GM18861 (cell line): ENCODE results near the gene LDB2.

Experiments
- ATAC-seq: cut with Tn5 transposase; IDR thresholded peaks from one replicate; pipeline ENCODE4 v1.9.1; 2021; ENCODE audit not compliant: unreplicated experiment

LDB2 gene

GRCh38 chr4:16692961-16693506 is 205.4 kb downstream of the LDB2 start:
- no peak for ATAC-seq

DNA sequence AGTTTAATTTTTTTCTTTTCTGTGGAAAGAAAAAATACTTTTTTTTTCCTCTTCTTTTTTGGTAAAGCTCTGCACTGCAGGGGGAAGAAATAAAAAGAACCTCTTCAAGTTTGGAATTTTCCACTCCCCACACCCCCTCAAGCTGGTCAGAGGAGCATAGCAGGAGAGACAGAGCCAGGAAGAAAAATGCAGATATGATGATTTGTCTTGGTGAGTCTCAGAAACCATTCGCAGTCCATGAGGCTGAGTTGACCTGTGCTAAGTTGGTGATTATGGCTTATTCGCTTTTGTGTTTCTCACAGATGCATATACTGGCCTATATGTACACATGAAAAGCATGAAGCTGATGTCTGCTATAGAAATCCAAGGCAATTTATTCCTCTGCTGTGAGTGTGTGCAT is 205.9 kb downstream of the LDB2 start:
- no peak for ATAC-seq

- no peak for ATAC-seq
Measured at GRCh38 chr4:16692046-16692445, 206.4 kb downstream of the LDB2 start.

DNA sequence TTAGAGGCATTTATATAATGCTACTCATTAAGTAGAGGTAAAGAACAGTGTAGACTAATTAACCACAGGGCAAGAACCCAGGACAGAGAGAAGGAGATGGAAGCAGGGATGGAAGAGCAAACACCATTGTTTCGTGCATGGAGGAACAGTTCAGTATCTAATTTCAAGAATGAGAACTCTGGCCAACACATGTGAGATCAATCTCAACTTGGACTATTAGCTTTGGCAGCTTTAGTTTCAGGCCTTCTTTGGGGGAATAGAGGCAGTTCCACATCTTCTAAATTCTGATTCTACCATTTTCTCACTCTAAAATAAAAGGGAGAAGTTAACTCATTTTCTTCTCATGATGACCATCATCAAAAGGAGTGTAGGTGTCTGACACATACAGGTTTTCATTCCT is 207.0 kb downstream of the LDB2 start:
- no peak for ATAC-seq

- ATAC-seq, result no peak
Measured at GRCh38 chr4:16687845-16688244, 210.6 kb downstream of the LDB2 start.

- ATAC-seq, result no peak
Measured at GRCh38 chr4:16687011-16687410, 211.4 kb downstream of the LDB2 start.

DNA sequence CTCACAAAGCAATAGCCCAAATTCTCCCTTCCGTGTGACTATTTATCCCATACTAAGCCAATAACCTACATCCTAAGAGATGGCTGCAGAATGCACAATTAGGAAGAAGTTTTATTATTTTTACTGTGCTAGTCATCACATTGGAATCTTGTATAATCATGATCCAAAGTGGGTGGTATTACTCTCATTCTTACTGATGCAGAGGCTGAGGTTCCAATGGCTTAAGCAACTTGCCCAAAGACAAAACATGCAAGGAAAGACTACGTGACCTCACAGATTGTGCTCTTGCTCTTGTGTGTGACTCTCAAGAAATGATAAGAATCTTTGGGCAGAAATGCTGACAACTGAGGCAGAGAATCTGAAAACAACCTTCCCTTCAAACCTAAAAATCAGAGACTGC is 212.2 kb downstream of the LDB2 start:
- no peak for ATAC-seq

DNA sequence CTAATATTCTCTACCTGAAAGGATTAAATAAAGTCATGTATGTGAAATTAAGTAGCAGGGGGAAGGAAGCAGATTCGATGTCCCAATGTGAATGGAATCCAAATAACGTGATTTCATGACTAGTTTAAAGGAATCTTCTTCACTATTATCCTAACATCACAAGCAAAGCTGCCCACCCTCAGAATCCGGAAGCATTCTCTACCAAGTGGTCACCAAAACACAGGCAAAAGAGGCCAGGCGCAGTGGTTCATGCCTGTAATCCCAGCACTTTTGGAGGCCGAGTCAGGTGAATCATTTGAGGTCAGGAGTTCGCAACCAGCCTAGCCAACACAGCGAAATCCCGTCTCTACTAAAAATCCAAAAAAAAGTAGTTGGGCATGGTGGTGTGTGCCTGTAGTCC is 212.9 kb downstream of the LDB2 start:
- ATAC-seq, result no peak

DNA sequence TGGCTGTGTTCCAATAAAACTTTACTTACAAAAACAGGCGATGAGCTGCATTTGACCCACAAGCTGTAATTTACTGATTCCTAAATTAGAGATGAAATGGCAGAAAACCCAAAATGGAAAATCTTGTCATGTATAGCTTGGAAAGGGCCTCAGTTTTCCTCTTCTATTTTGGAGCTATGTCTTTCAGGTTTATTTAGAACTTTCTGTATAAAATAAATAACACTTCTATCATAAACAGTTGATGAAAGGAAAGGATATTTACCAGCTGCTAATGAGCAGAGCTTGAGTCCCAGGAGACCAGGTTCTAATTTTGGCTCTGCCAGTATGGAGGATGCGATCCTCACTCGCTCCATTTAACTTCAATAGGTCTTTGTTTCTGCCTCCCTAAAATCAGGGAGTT is 213.5 kb downstream of the LDB2 start:
- ATAC-seq, result no peak

DNA sequence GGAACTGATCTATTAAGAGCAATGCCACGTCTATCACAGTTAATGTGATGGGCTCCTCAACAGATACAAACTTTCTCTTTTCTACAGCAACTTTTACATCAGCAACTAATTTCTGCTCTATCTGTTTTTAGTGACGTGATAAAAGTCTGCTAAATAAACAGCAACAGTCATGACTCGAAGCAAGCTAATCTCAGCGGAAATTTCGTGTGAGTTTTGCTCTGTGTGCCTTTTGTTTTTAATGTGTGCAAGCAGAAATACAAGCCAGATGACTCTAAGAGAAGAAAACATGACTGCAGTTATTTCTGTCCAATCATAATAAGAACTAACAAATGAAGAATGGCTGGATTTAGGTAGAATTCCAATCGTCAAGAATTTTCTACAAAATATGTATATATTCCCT is 214.3 kb downstream of the LDB2 start:
- no peak for ATAC-seq

GRCh38 chr4:16682975-16683374 is 215.5 kb downstream of the LDB2 start:
- ATAC-seq, result no peak

DNA sequence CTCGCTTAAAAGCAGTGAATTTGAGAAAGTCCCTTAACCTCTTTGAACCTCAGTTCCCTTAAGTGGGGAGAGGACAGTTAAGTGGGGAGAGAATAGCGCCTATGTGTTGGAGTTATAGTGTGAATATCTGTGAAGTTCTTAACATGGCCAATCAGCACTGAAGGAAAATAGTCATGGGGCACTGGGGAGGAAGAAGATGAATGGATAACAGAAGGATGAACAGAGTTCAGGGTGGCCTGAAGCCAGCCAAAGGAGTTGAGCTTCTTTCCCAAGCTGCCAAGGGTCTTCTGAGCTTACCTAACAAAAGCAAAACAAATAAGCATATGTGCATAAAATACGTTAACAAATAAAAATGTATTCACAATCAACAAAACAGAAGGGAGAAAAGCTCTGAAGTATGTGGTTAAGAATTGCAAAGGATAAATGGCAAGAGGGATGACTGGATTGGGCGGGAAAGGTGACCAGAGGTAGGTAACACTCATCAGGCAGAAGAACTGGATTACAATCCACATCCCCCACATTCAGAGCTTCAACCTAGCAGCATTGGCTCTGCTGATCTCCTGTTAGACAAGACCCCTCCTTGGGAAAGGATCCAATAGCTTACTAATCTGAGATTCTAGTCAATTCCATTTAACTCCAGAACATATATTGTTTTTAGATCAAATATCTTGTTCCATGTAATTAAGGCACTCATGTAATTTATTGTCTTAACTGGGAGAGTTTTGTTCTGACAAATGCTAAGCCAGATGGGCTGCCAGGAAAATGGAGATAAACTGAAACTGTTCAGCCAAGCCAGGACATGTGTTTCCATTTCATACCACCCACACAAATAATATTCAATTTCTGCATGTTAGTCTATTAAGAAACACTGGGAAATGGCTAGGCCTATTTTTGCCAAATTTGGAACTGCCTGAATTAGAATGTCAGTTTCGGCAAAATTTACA is 221.2 kb downstream of the LDB2 start:
- ATAC-seq, result no peak

- no peak for ATAC-seq
Measured at GRCh38 chr4:16676230-16676770, 222.1 kb downstream of the LDB2 start.

DNA sequence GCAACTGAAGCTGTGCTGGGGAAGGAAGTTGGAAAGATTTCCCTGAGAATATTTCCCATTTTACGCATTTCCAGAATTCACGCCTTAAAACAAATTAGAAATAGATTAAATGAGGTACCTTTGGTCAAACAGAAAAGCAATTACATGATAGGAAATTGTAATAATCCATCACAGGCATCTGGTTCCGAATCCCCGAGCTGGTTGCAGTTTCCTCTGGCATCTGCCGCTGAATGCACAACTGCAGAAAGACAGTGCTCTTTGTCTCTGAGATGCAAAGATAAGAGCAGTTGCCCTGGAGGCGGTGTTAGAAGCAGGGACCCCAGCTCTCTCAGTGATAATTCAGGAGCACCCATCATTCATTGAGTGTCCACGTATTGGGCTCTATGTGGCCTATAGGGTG is 224.4 kb downstream of the LDB2 start:
- no peak for ATAC-seq

DNA sequence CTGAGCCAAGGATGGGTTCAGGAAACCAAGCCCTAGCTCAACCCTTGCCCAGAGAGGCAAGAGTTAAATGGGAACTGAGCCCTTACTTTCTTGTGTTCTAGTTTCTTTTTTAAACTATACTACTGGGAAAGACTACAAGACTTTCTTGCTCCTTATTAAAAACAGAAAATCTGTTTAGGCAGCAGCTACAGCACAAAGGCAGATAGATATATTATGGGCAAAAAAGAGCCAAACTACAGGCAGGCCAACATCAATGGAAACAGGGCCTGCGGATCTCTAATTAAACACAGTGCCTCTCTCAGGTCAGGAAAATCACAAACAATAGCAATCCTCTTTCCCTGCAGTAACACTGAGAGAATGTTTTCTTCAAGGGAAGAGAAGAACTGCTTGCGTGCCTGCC is 226.0 kb downstream of the LDB2 start:
- ATAC-seq, result no peak

GRCh38 chr4:16671741-16672140 is 226.7 kb downstream of the LDB2 start:
- no peak for ATAC-seq

DNA sequence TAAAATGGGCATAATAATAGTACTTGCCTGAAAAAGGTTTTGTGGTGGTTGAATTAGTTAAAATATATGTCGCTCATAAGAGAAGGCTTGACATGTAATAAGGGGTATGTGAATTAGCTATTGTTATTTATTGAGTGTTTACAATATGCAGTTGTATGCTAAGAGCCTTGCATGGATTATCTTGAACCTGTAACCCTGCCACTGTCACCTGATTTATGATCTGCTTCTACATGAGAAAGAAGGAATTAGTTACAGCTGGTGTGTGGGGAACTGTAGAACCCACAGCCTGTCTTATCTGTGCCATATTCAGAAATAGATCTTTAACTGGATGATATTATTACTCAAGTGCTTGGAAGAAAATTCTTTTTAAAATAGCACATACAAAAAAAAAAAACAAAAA is 227.7 kb downstream of the LDB2 start:
- no peak for ATAC-seq

- no peak for ATAC-seq
Measured at GRCh38 chr4:16669036-16669435, 229.4 kb downstream of the LDB2 start.

DNA sequence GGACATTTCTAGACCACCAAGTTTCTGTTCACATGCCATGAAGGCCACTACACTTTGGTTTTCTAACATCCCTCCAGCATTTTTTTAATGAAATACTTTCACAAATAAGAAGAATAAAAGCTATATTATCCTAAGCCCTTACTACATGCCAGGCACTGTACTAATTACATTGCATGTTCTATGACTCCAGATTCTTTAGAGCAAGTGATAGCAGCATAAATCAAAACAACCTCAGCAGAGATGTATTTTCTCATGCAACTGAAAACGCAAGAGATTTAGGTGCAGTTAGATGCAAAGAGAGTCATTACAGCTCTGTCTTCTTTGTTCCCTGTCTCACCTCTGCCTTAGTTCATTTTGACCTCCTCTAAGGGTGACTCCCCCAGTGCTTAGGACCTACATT is 230.0 kb downstream of the LDB2 start:
- ATAC-seq, result no peak

GRCh38 chr4:16667464-16667863 is 231.0 kb downstream of the LDB2 start:
- ATAC-seq, result no peak

DNA sequence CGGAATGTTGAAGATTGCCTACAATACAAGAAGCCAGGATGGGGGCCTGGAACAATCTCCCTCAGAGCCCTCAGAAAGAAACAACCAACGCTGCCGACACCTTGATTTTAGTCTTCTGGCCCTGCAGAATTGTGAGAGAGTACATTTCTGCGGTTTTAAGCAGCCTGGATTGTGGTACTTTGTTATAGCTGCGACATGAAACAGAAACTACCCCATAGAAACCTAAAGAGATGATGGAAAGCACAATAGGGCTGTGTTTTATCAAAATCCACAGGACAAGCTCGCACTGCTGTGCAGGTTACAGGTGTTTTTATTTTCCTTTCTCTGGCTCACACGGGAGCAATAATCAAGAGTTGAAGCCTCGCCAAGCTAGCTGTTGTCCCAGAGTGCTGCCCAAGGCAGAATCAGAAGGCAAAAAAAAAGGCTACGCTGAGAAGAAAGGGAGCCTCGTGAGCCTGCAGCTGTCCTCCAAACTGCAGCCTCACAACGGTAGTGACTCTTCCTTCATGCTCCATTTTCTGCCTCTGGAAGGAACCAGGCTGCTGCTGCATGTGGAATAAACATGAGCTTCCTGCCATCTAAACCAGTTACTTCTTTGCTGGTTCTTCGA is 232.4 kb downstream of the LDB2 start:
- no peak for ATAC-seq

DNA sequence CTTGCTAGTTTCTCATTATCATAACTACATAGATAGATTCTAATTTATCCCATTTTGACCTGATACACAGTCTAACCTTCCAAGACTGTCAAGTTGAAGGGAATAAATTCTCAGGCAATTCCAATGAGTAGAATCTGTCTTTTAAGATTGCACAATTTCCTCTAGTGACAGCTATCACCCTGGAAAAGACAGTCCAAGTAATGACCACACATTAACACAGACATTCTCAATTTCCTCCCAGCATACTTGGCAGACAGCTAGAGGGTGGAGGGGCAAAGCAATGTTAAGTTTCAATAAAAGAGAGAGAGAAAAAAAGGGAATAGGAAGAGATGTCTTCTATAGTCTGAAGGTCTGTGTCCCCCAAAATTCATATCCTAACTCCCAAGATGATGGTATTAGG is 234.7 kb downstream of the LDB2 start:
- no peak for ATAC-seq
